ENCODE results near the gene FITM1.
A peak's percentile ranks its signal among the peaks of the same experiment; 100 is the strongest.

The FITM1 gene

GRCh38 chr14:24160850-24161804 lies 30.7 kb downstream of the FITM1 start, which contains the start of gene IRF9:
Gene IRF9 (plus strand): TSS chr14:24161265. CDS start chr14:24162145, 880 bp downstream.
- DNase-seq (ENCODE audit: low spot score) = peak; percentile 92
- TF ChIP-seq CTCF (IDR thresholded peaks at IDR 0.05; ENCODE audit: extremely low read depth, missing control alignments) = peak; percentile 91

- no peak for DNase-seq (ENCODE audit: low spot score)
- no peak for TF ChIP-seq CTCF (IDR thresholded peaks at IDR 0.05; ENCODE audit: extremely low read depth, missing control alignments)
These were observed 31.6 kb downstream of the FITM1 start for GRCh38 chr14:24162093-24162492.

GRCh38 chr14:24164518-24164991 lies 34.1 kb downstream of the FITM1 start:
- DNase-seq (ENCODE audit: low spot score) = no peak
- no peak for TF ChIP-seq CTCF (IDR thresholded peaks at IDR 0.05; ENCODE audit: extremely low read depth, missing control alignments)

GRCh38 chr14:24165785-24166184 lies 35.3 kb downstream of the FITM1 start:
- TF ChIP-seq CTCF (IDR thresholded peaks at IDR 0.05; ENCODE audit: extremely low read depth, missing control alignments) = no peak
- no peak for DNase-seq (ENCODE audit: low spot score)

GRCh38 chr14:24167469-24168114 lies 37.1 kb downstream of the FITM1 start:
- no peak for DNase-seq (ENCODE audit: low spot score)

GRCh38 chr14:24171422-24172260 lies 41.2 kb downstream of the FITM1 start, which contains the start of gene REC8:
Gene REC8 (plus strand): TSS chr14:24172080. CDS start chr14:24172553, 473 bp downstream.
- peak; percentile 94 for DNase-seq (ENCODE audit: low spot score)

More at GRCh38 chr14:24167469-24168114, 37.1 kb downstream of the FITM1 start:
- no peak for TF ChIP-seq CTCF (IDR thresholded peaks at IDR 0.05; ENCODE audit: extremely low read depth, missing control alignments)

More at GRCh38 chr14:24171422-24172260, 41.2 kb downstream of the FITM1 start, which contains the start of gene REC8:
- TF ChIP-seq CTCF (IDR thresholded peaks at IDR 0.05; ENCODE audit: extremely low read depth, missing control alignments) = no peak
